Spleen (tissue), 11 donors: Measurements from ENCODE around the gene FUT1. TPM values are rescaled to one million over a fixed set of nuclear protein-coding genes. Genes with fewer than 3 reads are reported as not detected.

ENCODE experiments used
- DNase-seq: peaks from one replicate; pipeline ENCODE4 v3.0.0-alpha.2; 2020
- H3K27ac ChIP-seq, 8 donors: fragments of 200-600 bp; sonication (generic) in 7 of 8; 1 replicate in 4 of 8; 2 replicates in 4 of 8; pipeline versions ENCODE4 v1.5.0 to v1.8.0; 2016 to 2021; ENCODE audit warnings: inconsistent platforms in 4 of 8, mild to moderate bottlenecking in 4 of 8, moderate library complexity in 1 of 8
- H3K27me3 ChIP-seq, 7 donors: fragments of 200-600 bp; sonication (generic) in 6 of 7; replicated peaks in 1 of 7; 1 replicate in 4 of 7; 2 replicates in 3 of 7; pipeline versions ENCODE4 v1.5.0 to v1.8.0; 2016 to 2021; ENCODE audit warnings: inconsistent platforms in 3 of 7, mild to moderate bottlenecking in 1 of 7
- H3K36me3 ChIP-seq, 6 donors: fragments of 200-600 bp; sonication (generic) in 5 of 6; 1 replicate in 4 of 6; 2 replicates in 2 of 6; pipeline versions ENCODE4 v1.5.0 to v1.8.0; 2016 to 2021; ENCODE audit warnings: inconsistent platforms in 2 of 6
- H3K4me1 ChIP-seq, 6 donors: fragments of 200-600 bp; sonication (generic) in 5 of 6; 1 replicate in 3 of 6; 2 replicates in 3 of 6; pipeline versions ENCODE4 v1.5.0 to v1.8.0; 2016 to 2021; ENCODE audit warnings: inconsistent platforms in 3 of 6
- H3K4me3 ChIP-seq, 8 donors: fragments of 200-600 bp; sonication (generic) in 7 of 8; 1 replicate in 4 of 8; 2 replicates in 4 of 8; pipeline versions ENCODE4 v1.5.0 to v1.8.0; 2016 to 2021; ENCODE audit warnings: inconsistent platforms in 4 of 8, mild to moderate bottlenecking in 4 of 8, moderate library complexity in 2 of 8
- H3K9me3 ChIP-seq, 8 donors: fragments of 200-600 bp; sonication (generic) in 7 of 8; 1 replicate in 4 of 8; 2 replicates in 4 of 8; pipeline versions ENCODE4 v1.5.0 to v1.8.0; 2016 to 2021; ENCODE audit warnings: inconsistent platforms in 4 of 8
- POLR2A ChIP-seq, 3 donors: fragments of 450-650 bp; IDR thresholded peaks; one replicate each; pipeline ENCODE4 v1.5.1; 2017; ENCODE audit warnings: antibody characterized with exemption in 3 of 3, mild to moderate bottlenecking in 1 of 3
- POLR2AphosphoS5 ChIP-seq, 3 donors: sonication (generic); formaldehyde crosslinking; IDR thresholded peaks; one replicate each; pipeline ENCODE4 v1.5.1; 2017; ENCODE audit warnings: antibody characterized with exemption in 3 of 3
- WGBS, 5 donors: extraction: QIAGEN DNeasy Blood & Tissue Kit in 3 of 5; methylation state at CpG; one replicate each; pipeline versions ENCODE4 v1.1.5 to v1.1.7; 2013 to 2018; 5-methylcytosine and 5-hydroxymethylcytosine counted together
- intact Hi-C: fragments of 100-400 bp; cut with DNase I; formaldehyde crosslinking; loops from one replicate; pipeline ENCODE4 v1.15.0; 2023; ENCODE audit warnings: low total_unique reads
- polyA plus RNA-seq, 3 donors: library from polyadenylated mRNA; stranded (reverse); fragments of 200-250 nt; gene quantifications; one replicate each; pipeline ENCODE4 v1.2.1, GENCODE V29; 2013
- small RNA-seq, 4 donors: library from RNA; depleted of rRNA; stranded (forward); fragments of <200 nt; gene quantifications; one replicate each; pipeline ENCODE3, GENCODE V24; 2016
- total RNA-seq, 7 donors: library from RNA; depleted of rRNA in 3 of 7; stranded (reverse); fragments of >200 nt in 3 of 7; fragmentation: NEBNext Ultra II Directional in 4 of 7; extraction: Animal tissue kit (Norgen Biotek cat#: 25700) in 4 of 7; gene quantifications; one replicate each; pipeline versions ENCODE4 v1.1.0 to v1.2.1, GENCODE V29; 2016 to 2021
- TF ChIP-seq, protein P1 (sequence below), 11 experiments: fragments of 200-600 bp in 7 of 11; fragments of 450-650 bp in 4 of 11; sonication (generic) in 4 of 11; IDR thresholded peaks in 8 of 11; conservative IDR thresholded peaks in 3 of 11; 1 replicate in 7 of 11; 2 replicates in 4 of 11; pipeline versions ENCODE4 v1.4.0 to v1.8.0; 2016 to 2021; ENCODE audit warnings: antibody characterized with exemption in 11 of 11, inconsistent platforms in 4 of 11, mild to moderate bottlenecking in 1 of 11
- donor health status: healthy with polysubstance abuse.
- donor health status: DM: no; HTN: no; CAD: no; lungs with moderate emphysema.
- donor health status: DM: no; HTN: no; CAD: no.
- donor health status: Bipolar disorder and iron deficiency.
- donor health status: healthy.
- donor health status: DM: no; HTN: no; CAD: no.
- donor health status: DM: yes; HTN: yes; CAD: no.

FUT1 gene
- total and polyA plus RNA-seq, 10 donors = 1.0 to 22.9 (median 8.7) TPM

DNA sequence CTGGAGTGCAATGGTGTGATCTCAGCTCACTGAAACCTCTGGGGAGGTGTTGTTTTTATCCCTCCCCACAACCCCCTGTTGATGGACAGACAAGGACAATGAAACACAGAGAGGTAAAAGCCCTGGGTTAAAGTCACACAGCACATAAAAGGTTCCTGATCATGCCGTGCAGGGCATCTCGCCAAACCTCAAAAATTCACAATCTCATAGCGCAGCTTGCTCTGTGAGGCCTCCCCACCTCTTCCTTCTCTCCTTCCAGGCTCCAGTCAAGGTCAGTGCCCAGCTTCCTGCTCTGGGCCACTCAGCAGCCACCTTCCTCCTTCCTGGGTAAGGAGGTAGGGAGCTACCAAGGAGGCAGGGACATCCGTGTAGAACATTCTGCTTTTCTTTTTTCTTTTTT is 54.4 kb downstream of the FUT1 start:
- peaks cover 0 to 17% (median 0%) of the 10 kb centered on the region in 6 donors for H3K36me3 ChIP-seq
- no peak overlapping the region for H3K4me3 ChIP-seq
- WGBS, 5 donors = 27 to 49% (median 37%) methylated on average over 4 of the region's 4 CpGs
- H3K27me3 ChIP-seq = peaks cover 0 to 30% (median 9%) of the 10 kb centered on the region in 7 donors
- H3K27ac ChIP-seq = peak overlapping the region in 7 of 8 donors; percentile 23 to 76 (median 57)
- no peaks in the 10 kb centered on the region for H3K9me3 ChIP-seq
- TF ChIP-seq POLR2A (IDR thresholded peaks at IDR 0.05) (no peak), POLR2AphosphoS5 (IDR thresholded peaks at IDR 0.05) (peak in 2 of 3 donors; percentile 60 to 73)
- TF ChIP-seq, protein P1, sequence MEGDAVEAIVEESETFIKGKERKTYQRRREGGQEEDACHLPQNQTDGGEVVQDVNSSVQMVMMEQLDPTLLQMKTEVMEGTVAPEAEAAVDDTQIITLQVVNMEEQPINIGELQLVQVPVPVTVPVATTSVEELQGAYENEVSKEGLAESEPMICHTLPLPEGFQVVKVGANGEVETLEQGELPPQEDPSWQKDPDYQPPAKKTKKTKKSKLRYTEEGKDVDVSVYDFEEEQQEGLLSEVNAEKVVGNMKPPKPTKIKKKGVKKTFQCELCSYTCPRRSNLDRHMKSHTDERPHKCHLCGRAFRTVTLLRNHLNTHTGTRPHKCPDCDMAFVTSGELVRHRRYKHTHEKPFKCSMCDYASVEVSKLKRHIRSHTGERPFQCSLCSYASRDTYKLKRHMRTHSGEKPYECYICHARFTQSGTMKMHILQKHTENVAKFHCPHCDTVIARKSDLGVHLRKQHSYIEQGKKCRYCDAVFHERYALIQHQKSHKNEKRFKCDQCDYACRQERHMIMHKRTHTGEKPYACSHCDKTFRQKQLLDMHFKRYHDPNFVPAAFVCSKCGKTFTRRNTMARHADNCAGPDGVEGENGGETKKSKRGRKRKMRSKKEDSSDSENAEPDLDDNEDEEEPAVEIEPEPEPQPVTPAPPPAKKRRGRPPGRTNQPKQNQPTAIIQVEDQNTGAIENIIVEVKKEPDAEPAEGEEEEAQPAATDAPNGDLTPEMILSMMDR (IDR thresholded peaks at IDR 0.05 in 8 of 11, conservative IDR thresholded peaks at IDR 0.05 in 3 of 11) = no peak
- intact Hi-C loops = no loop called here
- H3K4me1 ChIP-seq = peaks cover 7 to 32% (median 20%) of the 10 kb centered on the region in 6 donors
- DNase-seq = no peak

Small RNA genes within 50 kb of the gene (small RNA-seq; reads per million reads assigned to genes)
- gene RNU6-317P = 0 reads per million in 4 donors

Other genes with a start within 250 kb of the FUT1 start
- 1 to 10 TPM in 6 of 7 donors, under 1 TPM in 1; 0.69 to 4.2 (median 1.5) TPM for gene LMTK3, start 240.8 kb downstream of the FUT1 start, total RNA-seq
- gene LMTK3, start 240.8 kb downstream of the FUT1 start, polyA plus RNA-seq = 1 to 10 TPM in 1 of 3 donors, under 1 TPM in 2; 0.29 to 1.1 (median 0.37) TPM
- not detected for gene SULT2B1, start 200.5 kb downstream of the FUT1 start, total RNA-seq
- gene SULT2B1, start 200.5 kb downstream of the FUT1 start, polyA plus RNA-seq = under 1 TPM in 2 of 3 donors, not detected in 1; 0.12 to 0.58 TPM
- not detected for gene SPACA4, start 145.9 kb downstream of the FUT1 start, total RNA-seq
- not detected for gene SPACA4, start 145.9 kb downstream of the FUT1 start, polyA plus RNA-seq
- gene FAM83E, start 137.6 kb downstream of the FUT1 start, total RNA-seq = 1 to 10 TPM in 1 of 7 donors, under 1 TPM in 1, not detected in 5; 0.46 to 2.0 TPM
- under 1 TPM; 0.04 to 0.67 (median 0.20) TPM for gene FAM83E, start 137.6 kb downstream of the FUT1 start, polyA plus RNA-seq
- 1,000 to 10,000 TPM; 1,136 to 2,739 (median 1,465) TPM for gene RPL18, start 133.5 kb downstream of the FUT1 start, total RNA-seq
- 1,000 to 10,000 TPM; 3,728 to 5,575 (median 5,277) TPM for gene RPL18, start 133.5 kb downstream of the FUT1 start, polyA plus RNA-seq
- 10 to 100 TPM; 12.4 to 26.5 (median 23.5) TPM for gene SPHK2, start 133.1 kb downstream of the FUT1 start, total RNA-seq
- 10 to 100 TPM in 1 of 3 donors, 1 to 10 TPM in 2; 7.9 to 20.8 (median 9.7) TPM for gene SPHK2, start 133.1 kb downstream of the FUT1 start, polyA plus RNA-seq
- 10 to 100 TPM; 11.4 to 29.5 (median 22.5) TPM for gene DBP, start 115.3 kb downstream of the FUT1 start, total RNA-seq
- 10 to 100 TPM; 21.8 to 26.8 (median 24.1) TPM for gene DBP, start 115.3 kb downstream of the FUT1 start, polyA plus RNA-seq
- gene CA11, start 106.5 kb downstream of the FUT1 start, total RNA-seq = 10 to 100 TPM in 2 of 7 donors, 1 to 10 TPM in 5; 1.9 to 10.7 (median 4.4) TPM
- gene CA11, start 106.5 kb downstream of the FUT1 start, polyA plus RNA-seq = 10 to 100 TPM in 2 of 3 donors, 1 to 10 TPM in 1; 9.7 to 14.5 (median 10.5) TPM
- gene NTN5, start 79.6 kb downstream of the FUT1 start, total RNA-seq = 1 to 10 TPM in 3 of 7 donors, under 1 TPM in 3, not detected in 1; 0.30 to 2.1 (median 1.2) TPM
- 1 to 10 TPM in 1 of 3 donors, under 1 TPM in 2; 0.49 to 1.1 (median 0.51) TPM for gene NTN5, start 79.6 kb downstream of the FUT1 start, polyA plus RNA-seq
- gene FUT2, start 56.7 kb downstream of the FUT1 start, total RNA-seq = under 1 TPM in 3 of 7 donors, not detected in 4; 0.17 to 0.65 (median 0.38) TPM
- gene FUT2, start 56.7 kb downstream of the FUT1 start, polyA plus RNA-seq = 1 to 10 TPM in 1 of 3 donors, under 1 TPM in 1, not detected in 1; 0.22 to 1.2 TPM
- gene MAMSTR, start 32.9 kb downstream of the FUT1 start, total RNA-seq = 10 to 100 TPM in 1 of 7 donors, 1 to 10 TPM in 6; 3.1 to 10.3 (median 4.0) TPM
- gene MAMSTR, start 32.9 kb downstream of the FUT1 start, polyA plus RNA-seq = 10 to 100 TPM in 1 of 3 donors, 1 to 10 TPM in 1, under 1 TPM in 1; 0.93 to 10.7 (median 3.6) TPM
- gene RASIP1, start 12.0 kb downstream of the FUT1 start, total RNA-seq = 10 to 100 TPM; 30.3 to 78.1 (median 39.8) TPM
- gene RASIP1, start 12.0 kb downstream of the FUT1 start, polyA plus RNA-seq = 10 to 100 TPM; 15.1 to 62.8 (median 42.1) TPM
- 1 to 10 TPM in 5 of 7 donors, under 1 TPM in 1, not detected in 1; 0.84 to 5.3 (median 1.8) TPM for gene IZUMO1, start 5.7 kb downstream of the FUT1 start, total RNA-seq
- 1 to 10 TPM in 1 of 3 donors, under 1 TPM in 2; 0.26 to 1.0 (median 0.50) TPM for gene IZUMO1, start 5.7 kb downstream of the FUT1 start, polyA plus RNA-seq
- not detected for gene FGF21, start 2.9 kb upstream of the FUT1 start, total RNA-seq
- not detected for gene FGF21, start 2.9 kb upstream of the FUT1 start, polyA plus RNA-seq
- 10 to 100 TPM; 15.5 to 25.3 (median 20.4) TPM for gene BCAT2, start 58.4 kb upstream of the FUT1 start, total RNA-seq
- 10 to 100 TPM; 25.5 to 31.7 (median 29.4) TPM for gene BCAT2, start 58.4 kb upstream of the FUT1 start, polyA plus RNA-seq
- 10 to 100 TPM in 3 of 7 donors, 1 to 10 TPM in 4; 2.4 to 14.7 (median 8.1) TPM for gene HSD17B14, start 83.8 kb upstream of the FUT1 start, total RNA-seq
- gene HSD17B14, start 83.8 kb upstream of the FUT1 start, polyA plus RNA-seq = 10 to 100 TPM; 10.1 to 16.5 (median 11.2) TPM
- gene PLEKHA4, start 116.0 kb upstream of the FUT1 start, total RNA-seq = 10 to 100 TPM in 6 of 7 donors, 1 to 10 TPM in 1; 8.6 to 24.2 (median 16.0) TPM
- 10 to 100 TPM; 12.2 to 20.6 (median 13.8) TPM for gene PLEKHA4, start 116.0 kb upstream of the FUT1 start, polyA plus RNA-seq
- gene PPP1R15A, start 119.8 kb upstream of the FUT1 start, total RNA-seq = 10 to 100 TPM; 30.2 to 74.2 (median 47.6) TPM
- 10 to 100 TPM; 18.5 to 54.5 (median 21.5) TPM for gene PPP1R15A, start 119.8 kb upstream of the FUT1 start, polyA plus RNA-seq
- 1 to 10 TPM in 3 of 7 donors, under 1 TPM in 3, not detected in 1; 0.34 to 5.0 (median 1.3) TPM for gene TULP2, start 146.1 kb upstream of the FUT1 start, total RNA-seq
- under 1 TPM in 2 of 3 donors, not detected in 1; 0.14 to 0.32 TPM for gene TULP2, start 146.1 kb upstream of the FUT1 start, polyA plus RNA-seq
- 100 to 1,000 TPM; 217 to 321 (median 268) TPM for gene NUCB1, start 147.7 kb upstream of the FUT1 start, total RNA-seq
- 100 to 1,000 TPM in 1 of 3 donors, 10 to 100 TPM in 2; 67.6 to 125 (median 72.4) TPM for gene NUCB1, start 147.7 kb upstream of the FUT1 start, polyA plus RNA-seq
- 1 to 10 TPM in 4 of 7 donors, under 1 TPM in 2, not detected in 1; 0.51 to 4.5 (median 2.5) TPM for gene DHDH, start 181.1 kb upstream of the FUT1 start, total RNA-seq
- 1 to 10 TPM; 1.2 to 2.6 (median 1.2) TPM for gene DHDH, start 181.1 kb upstream of the FUT1 start, polyA plus RNA-seq
- 100 to 1,000 TPM in 6 of 7 donors, 10 to 100 TPM in 1; 65.9 to 158 (median 113) TPM for gene BAX, start 202.2 kb upstream of the FUT1 start, total RNA-seq
- gene BAX, start 202.2 kb upstream of the FUT1 start, polyA plus RNA-seq = 100 to 1,000 TPM; 131 to 219 (median 177) TPM
- over 10,000 TPM in 2 of 7 donors, 1,000 to 10,000 TPM in 5; 4,960 to 10,995 (median 6,703) TPM for gene FTL, start 212.7 kb upstream of the FUT1 start, total RNA-seq
- over 10,000 TPM in 1 of 3 donors, 1,000 to 10,000 TPM in 2; 5,646 to 14,078 (median 8,665) TPM for gene FTL, start 212.7 kb upstream of the FUT1 start, polyA plus RNA-seq
- gene GYS1, start 240.7 kb upstream of the FUT1 start, total RNA-seq = 10 to 100 TPM; 23.3 to 47.1 (median 32.1) TPM
- gene GYS1, start 240.7 kb upstream of the FUT1 start, polyA plus RNA-seq = 10 to 100 TPM; 11.9 to 20.0 (median 15.1) TPM
- 10 to 100 TPM; 32.0 to 46.9 (median 38.4) TPM for gene RUVBL2, start 241.2 kb upstream of the FUT1 start, total RNA-seq
- gene RUVBL2, start 241.2 kb upstream of the FUT1 start, polyA plus RNA-seq = 10 to 100 TPM; 46.7 to 58.4 (median 53.5) TPM